ENCODE data around the gene LMF1.

GRCh38 chr16:824194-824593 is 146.6 kb downstream of the LMF1 start:
- TF ChIP-seq ZBTB49 (CRISPR knock-in tag; IDR thresholded peaks at IDR 0.05; ENCODE audit: borderline replicate concordance) (no peak), ZBTB26 (CRISPR knock-in tag; IDR thresholded peaks at IDR 0.05; ENCODE audit: borderline replicate concordance) (no peak), PCBP1 (IDR thresholded peaks at IDR 0.05; ENCODE audit: borderline replicate concordance, low read depth, low read length) (no peak), CTCF (CRISPR knock-in tag; IDR thresholded peaks at IDR 0.05) (no peak), ESRRA (CRISPR knock-in tag; IDR thresholded peaks at IDR 0.05; ENCODE audit: low read depth) (no peak), POLR2A (IDR thresholded peaks at IDR 0.05; ENCODE audit: insufficient read depth in 1 of 2, low read depth in 2 of 2, low read length in 2 of 2) (no peak), POLR2AphosphoS2 (IDR thresholded peaks at IDR 0.05; ENCODE audit: low read depth, low read length) (no peak), ZNF510 (CRISPR knock-in tag; IDR thresholded peaks at IDR 0.05; ENCODE audit: low read depth) (no peak)

All from HepG2 (cell line).